A549 treated with ZK216348 at 1 μM for 4 hours (cell line): Measurements from ENCODE around the gene OR13C2. TPM values are rescaled to one million over a fixed set of nuclear protein-coding genes. Genes with fewer than 3 reads are reported as not detected.

Experiments used
- total RNA-seq: library from RNA; stranded (reverse); fragments of 200-300 nt; extraction: Qiagen RNA extraction; gene quantifications from 5 replicates; pipeline ENCODE4 v1.2.3, GENCODE V29; 2022; ENCODE audit warnings: low read depth

OR13C2 gene
- total RNA-seq = not detected in 5 replicates

GRCh38 chr9:104605527-104605926, at the start of gene OR13C2:
OR13C2 (minus strand) TSS chr9:104605627; CDS start chr9:104605627, 0 bp downstream.

GRCh38 chr9:104618104-104618503, 12.7 kb upstream of the OR13C2 start, which contains the start of gene OR13C9:
OR13C9 (minus strand) TSS chr9:104618204; CDS start chr9:104618204, 0 bp downstream.

GRCh38 chr9:104599313-104599712, 6.1 kb downstream of the OR13C2 start, which contains the start of gene OR13C5:
OR13C5 (minus strand) TSS chr9:104599413; CDS start chr9:104599413, 0 bp downstream.

GRCh38 chr9:104568868-104569267, 36.6 kb downstream of the OR13C2 start, which contains the start of gene OR13C8:
OR13C8 (plus strand) TSS chr9:104569168; CDS start chr9:104569168, 0 bp downstream.

Other genes with a start within 250 kb of the OR13C2 start
- not detected in 5 replicates for gene OR13F1, start 101.4 kb downstream of the OR13C2 start, total RNA-seq
- gene OR13C4, start 78.4 kb downstream of the OR13C2 start, total RNA-seq = not detected in 5 replicates
- not detected in 5 replicates for gene OR13C3, start 68.8 kb downstream of the OR13C2 start, total RNA-seq
- not detected in 5 replicates for gene OR13C8, start 36.5 kb downstream of the OR13C2 start, total RNA-seq
- gene OR13C5, start 6.2 kb downstream of the OR13C2 start, total RNA-seq = not detected in 5 replicates
- not detected in 5 replicates for gene OR13C9, start 12.6 kb upstream of the OR13C2 start, total RNA-seq
- gene OR13D1, start 88.9 kb upstream of the OR13C2 start, total RNA-seq = not detected in 5 replicates
- gene NIPSNAP3A, start 142.1 kb upstream of the OR13C2 start, total RNA-seq = 10.5 to 17.0 TPM (median 14.8 TPM) in 5 replicates
- 0.46 to 0.87 TPM (median 0.83 TPM) in 5 replicates for gene NIPSNAP3B, start 158.5 kb upstream of the OR13C2 start, total RNA-seq